Glutamatergic neuron (in vitro differentiated cells): Measurements from ENCODE around the gene SEMA4D. TPM values are rescaled to one million over a fixed set of nuclear protein-coding genes. Genes with fewer than 3 reads are reported as not detected.

ENCODE experiments used
- DNase-seq: peaks from one replicate; pipeline ENCODE4 v3.0.0; 2022
- H3K27ac Mint-ChIP-seq: one replicate; pipeline ENCODE4 v1.8.0; 2020; ENCODE audit warnings: mild to moderate bottlenecking, mixed read lengths, inconsistent platforms; ENCODE audit not compliant: unreplicated experiment
- H3K27me3 Mint-ChIP-seq: one replicate; pipeline ENCODE4 v1.8.0; 2020; ENCODE audit warnings: mild to moderate bottlenecking, moderate library complexity, mixed read lengths, inconsistent platforms; ENCODE audit not compliant: unreplicated experiment
- H3K36me3 Mint-ChIP-seq: one replicate; pipeline ENCODE4 v1.8.0; 2020; ENCODE audit warnings: mild to moderate bottlenecking, mixed read lengths, inconsistent platforms; ENCODE audit not compliant: unreplicated experiment
- H3K4me1 Mint-ChIP-seq: one replicate; pipeline ENCODE4 v1.8.0; 2020; ENCODE audit warnings: mild to moderate bottlenecking, low read depth, mixed read lengths, inconsistent platforms; ENCODE audit not compliant: unreplicated experiment
- H3K4me3 Mint-ChIP-seq: one replicate; pipeline ENCODE4 v1.8.0; 2020; ENCODE audit warnings: mild to moderate bottlenecking, mixed read lengths, inconsistent platforms; ENCODE audit not compliant: unreplicated experiment
- H3K9me3 Mint-ChIP-seq: one replicate; pipeline ENCODE4 v1.8.0; 2020; ENCODE audit warnings: mild to moderate bottlenecking, moderate library complexity, mixed read lengths, inconsistent platforms; ENCODE audit not compliant: unreplicated experiment
- total RNA-seq: library from RNA; stranded (reverse); fragmentation: NEBNext Ultra II Directional; extraction: Animal tissue kit (Norgen Biotek cat#: 25700); gene quantifications from one replicate; pipeline ENCODE4 v1.2.1, GENCODE V29; 2021; ENCODE audit not compliant: unreplicated experiment
- TF ChIP-seq, protein P1 (sequence below): fragments of 200-600 bp; sonication (generic); IDR thresholded peaks from one replicate; pipeline ENCODE4 v1.5.0; 2021; ENCODE audit not compliant: partially characterized antibody, unreplicated experiment

Gene SEMA4D
- total RNA-seq, 1 donor from 2014 or later, result 192 TPM

DNA sequence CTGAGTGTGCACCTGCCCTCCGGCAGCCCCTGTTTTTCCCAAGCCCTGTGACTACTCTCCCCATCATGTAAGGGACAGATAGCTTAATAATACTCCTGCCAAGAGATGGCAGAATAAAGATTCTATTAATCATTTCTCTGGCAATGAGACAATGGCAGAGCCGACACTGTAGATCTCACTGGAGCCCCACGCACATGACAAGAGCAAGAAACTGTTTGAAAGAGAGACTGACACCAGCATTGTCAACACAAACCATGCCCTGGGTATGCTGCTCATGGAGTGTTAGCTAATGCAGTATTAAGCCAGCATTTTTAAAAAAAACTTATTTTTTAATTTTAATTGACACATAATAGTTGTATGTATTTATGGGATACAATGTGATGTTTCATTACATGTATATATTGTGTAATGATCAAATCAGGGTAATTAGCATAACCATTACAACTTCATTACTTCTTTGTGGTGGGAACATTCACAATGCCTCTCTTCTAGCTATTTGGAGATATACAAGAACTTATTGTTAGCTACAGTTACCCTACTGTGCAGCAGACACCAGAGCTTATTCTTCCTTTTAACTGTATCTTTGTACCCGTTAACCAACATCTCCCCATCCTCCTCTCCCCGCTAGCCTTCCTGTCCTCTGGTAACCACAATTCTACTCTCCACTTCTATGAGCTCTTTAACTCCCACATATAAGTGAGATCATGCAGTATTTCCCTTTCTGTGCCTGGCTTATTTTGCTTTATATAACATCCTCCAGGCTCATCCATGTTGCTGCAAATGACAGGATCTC lies 31.5 kb upstream of the SEMA4D start:
- Mint-ChIP-seq H3K4me3 (no peak overlapping the region), H3K36me3 (no peaks in the 10 kb centered on the region), H3K4me1 (peaks cover 20% of the 10 kb centered on the region), H3K27ac (no peak overlapping the region), H3K27me3 (peaks cover 9% of the 10 kb centered on the region), H3K9me3 (peaks cover 1% of the 10 kb centered on the region)
- TF ChIP-seq, protein P1, sequence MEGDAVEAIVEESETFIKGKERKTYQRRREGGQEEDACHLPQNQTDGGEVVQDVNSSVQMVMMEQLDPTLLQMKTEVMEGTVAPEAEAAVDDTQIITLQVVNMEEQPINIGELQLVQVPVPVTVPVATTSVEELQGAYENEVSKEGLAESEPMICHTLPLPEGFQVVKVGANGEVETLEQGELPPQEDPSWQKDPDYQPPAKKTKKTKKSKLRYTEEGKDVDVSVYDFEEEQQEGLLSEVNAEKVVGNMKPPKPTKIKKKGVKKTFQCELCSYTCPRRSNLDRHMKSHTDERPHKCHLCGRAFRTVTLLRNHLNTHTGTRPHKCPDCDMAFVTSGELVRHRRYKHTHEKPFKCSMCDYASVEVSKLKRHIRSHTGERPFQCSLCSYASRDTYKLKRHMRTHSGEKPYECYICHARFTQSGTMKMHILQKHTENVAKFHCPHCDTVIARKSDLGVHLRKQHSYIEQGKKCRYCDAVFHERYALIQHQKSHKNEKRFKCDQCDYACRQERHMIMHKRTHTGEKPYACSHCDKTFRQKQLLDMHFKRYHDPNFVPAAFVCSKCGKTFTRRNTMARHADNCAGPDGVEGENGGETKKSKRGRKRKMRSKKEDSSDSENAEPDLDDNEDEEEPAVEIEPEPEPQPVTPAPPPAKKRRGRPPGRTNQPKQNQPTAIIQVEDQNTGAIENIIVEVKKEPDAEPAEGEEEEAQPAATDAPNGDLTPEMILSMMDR, result no peak
- no peak for DNase-seq

DNA sequence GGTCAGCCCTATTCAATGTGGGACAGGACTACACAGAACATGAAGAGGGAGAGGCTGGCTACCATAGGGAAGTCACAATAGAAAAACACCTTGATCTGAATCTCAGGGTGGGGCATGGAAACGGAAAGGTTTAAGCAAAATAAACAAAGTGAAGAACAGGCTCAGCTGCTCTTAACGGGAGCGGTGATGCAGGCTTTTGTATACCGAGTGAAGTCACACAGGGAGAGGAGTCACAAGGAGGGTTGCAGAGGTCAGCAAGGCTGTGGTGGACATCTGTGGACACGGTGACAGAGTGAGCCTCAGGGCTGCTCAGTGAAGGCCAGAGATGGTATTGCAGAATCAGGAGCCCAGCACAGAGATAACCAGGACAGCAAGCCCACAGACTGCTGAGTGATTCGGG lies 30.6 kb upstream of the SEMA4D start:
- Mint-ChIP-seq H3K27ac (peak overlapping the region; percentile 35), H3K36me3 (no peaks in the 10 kb centered on the region), H3K27me3 (peaks cover 8% of the 10 kb centered on the region), H3K4me3 (no peak overlapping the region), H3K9me3 (peaks cover 1% of the 10 kb centered on the region), H3K4me1 (peaks cover 15% of the 10 kb centered on the region)
- no peak for DNase-seq
- TF ChIP-seq, protein P1, result no peak

DNA sequence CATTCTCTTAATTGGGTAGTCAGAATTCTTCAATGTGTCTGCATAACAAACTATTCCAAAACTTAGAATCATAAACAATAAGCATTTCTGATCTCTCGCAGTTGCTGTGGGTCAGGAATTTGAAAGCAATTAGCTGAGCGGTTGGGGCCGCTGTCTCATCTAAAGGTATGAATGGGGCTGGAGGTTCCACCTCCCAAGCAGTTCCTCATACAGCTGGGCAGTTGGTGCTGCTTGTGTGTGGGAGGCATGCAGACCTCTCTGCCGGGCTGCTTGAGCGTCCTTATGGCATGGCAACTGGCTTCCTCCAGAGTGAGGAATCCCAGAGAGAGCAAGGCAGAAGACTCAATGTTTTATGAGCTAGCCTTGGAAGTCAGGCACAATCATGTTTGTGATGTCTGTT lies 30.2 kb upstream of the SEMA4D start:
- no peaks in the 10 kb centered on the region for H3K36me3 Mint-ChIP-seq
- H3K9me3 Mint-ChIP-seq, result peaks cover 1% of the 10 kb centered on the region
- DNase-seq, result no peak
- H3K27ac Mint-ChIP-seq, result peak overlapping the region; percentile 35
- H3K27me3 Mint-ChIP-seq, result peaks cover 8% of the 10 kb centered on the region
- TF ChIP-seq, protein P1, result no peak
- H3K4me1 Mint-ChIP-seq, result peaks cover 14% of the 10 kb centered on the region
- H3K4me3 Mint-ChIP-seq, result no peak overlapping the region

DNA sequence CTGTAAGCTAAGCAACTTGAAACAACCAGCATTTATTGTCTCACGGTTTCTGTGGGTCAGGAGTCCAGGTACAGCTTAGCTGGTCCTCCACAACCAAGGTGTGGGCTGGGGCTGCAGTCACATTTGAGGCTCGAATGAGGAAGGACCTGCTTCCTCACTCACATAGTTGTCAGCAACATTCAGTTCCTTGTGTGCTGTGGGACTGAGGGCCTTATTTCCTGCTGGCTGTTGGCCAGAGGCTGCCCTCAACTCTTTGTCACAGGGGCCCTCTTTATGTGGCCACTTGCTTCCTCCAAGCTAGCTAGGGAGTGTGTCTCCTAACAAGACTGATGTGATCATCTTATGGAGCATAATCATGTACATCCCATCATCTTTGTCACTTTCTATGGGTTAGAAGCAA lies 29.2 kb upstream of the SEMA4D start:
- H3K4me1 Mint-ChIP-seq, result peaks cover 16% of the 10 kb centered on the region
- peaks cover 8% of the 10 kb centered on the region for H3K27me3 Mint-ChIP-seq
- no peak for DNase-seq
- H3K4me3 Mint-ChIP-seq, result no peak overlapping the region
- TF ChIP-seq, protein P1, result no peak
- H3K9me3 Mint-ChIP-seq, result peaks cover under 1% of the 10 kb centered on the region
- no peaks in the 10 kb centered on the region for H3K36me3 Mint-ChIP-seq
- no peak overlapping the region for H3K27ac Mint-ChIP-seq

DNA sequence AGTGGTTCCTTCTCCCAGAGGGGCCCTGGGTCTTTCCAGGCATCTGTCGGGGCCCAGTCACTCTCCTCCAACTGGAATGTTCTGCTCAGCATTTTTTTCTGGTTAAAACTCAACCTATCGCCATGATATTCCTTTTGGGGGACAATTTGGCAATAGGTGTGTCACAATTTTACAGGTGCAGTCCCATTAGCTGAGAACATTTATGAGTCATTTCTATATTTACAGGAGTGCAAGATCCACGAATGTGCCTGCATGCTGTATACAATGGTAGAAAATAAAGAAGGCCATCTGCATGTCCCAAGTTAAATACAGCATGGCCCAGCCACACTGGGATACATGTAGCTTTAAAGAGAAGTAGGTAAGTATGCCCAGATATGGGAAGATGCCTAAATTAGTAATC lies 28.8 kb upstream of the SEMA4D start:
- TF ChIP-seq, protein P1, result no peak
- peak overlapping the region; percentile 22 for H3K4me3 Mint-ChIP-seq
- H3K27me3 Mint-ChIP-seq, result peaks cover 8% of the 10 kb centered on the region
- no peak for DNase-seq
- no peaks in the 10 kb centered on the region for H3K9me3 Mint-ChIP-seq
- H3K27ac Mint-ChIP-seq, result no peak overlapping the region
- no peaks in the 10 kb centered on the region for H3K36me3 Mint-ChIP-seq
- H3K4me1 Mint-ChIP-seq, result peaks cover 16% of the 10 kb centered on the region
